Right atrium auricular region (tissue), 2 donors: Measurements from ENCODE around the gene LSM14A. TPM values are rescaled to one million over a fixed set of nuclear protein-coding genes. Genes with fewer than 3 reads are reported as not detected.

ENCODE experiments used
- DNase-seq: peaks from one replicate; pipeline ENCODE4 v3.0.0-alpha.2; 2019; ENCODE audit warnings: low spot score
- H3K27ac ChIP-seq, 2 donors: fragments of 200-600 bp; sonication (generic); 1 replicate in 1 of 2; 2 replicates in 1 of 2; pipeline ENCODE4 v1.5.1; 2016 to 2019
- H3K27me3 ChIP-seq, 2 donors: fragments of 200-600 bp; sonication (generic); one replicate each; pipeline versions ENCODE4 v1.5.1 to v1.6.0; 2017 to 2019
- H3K36me3 ChIP-seq: fragments of 200-600 bp; sonication (generic); one replicate; pipeline ENCODE4 v1.5.1; 2016
- H3K4me1 ChIP-seq, 2 donors: fragments of 200-600 bp; sonication (generic); one replicate each; pipeline versions ENCODE4 v1.5.1 to v1.6.0; 2017 to 2019
- H3K4me3 ChIP-seq, 2 donors: fragments of 200-600 bp; sonication (generic); 1 replicate in 1 of 2; 2 replicates in 1 of 2; pipeline ENCODE4 v1.5.1; 2017 to 2019; ENCODE audit warnings: mild to moderate bottlenecking in 1 of 2, moderate library complexity in 1 of 2
- H3K9me3 ChIP-seq, 2 donors: fragments of 200-600 bp; sonication (generic); one replicate each; pipeline ENCODE4 v1.5.1; 2019
- CTCF ChIP-seq, 2 donors: fragments of 200-600 bp; sonication (generic); IDR thresholded peaks; one replicate each; pipeline ENCODE4 v1.5.1; 2019; ENCODE audit warnings: antibody characterized with exemption in 2 of 2
- total RNA-seq, 2 donors: library from RNA; depleted of rRNA; stranded (reverse); fragments of >200 nt; gene quantifications; one replicate each; pipeline ENCODE4 v1.1.0, GENCODE V29; 2016

LSM14A gene
- total RNA-seq, 2 donors from 2014 or later: 60.3 to 80.2 TPM

- peak overlapping the region in 1 of 2 donors; percentile 23 for H3K27ac ChIP-seq
- H3K4me3 ChIP-seq: no peak overlapping the region
- H3K4me1 ChIP-seq: peaks cover 0 to 84% of the 10 kb centered on the region in 2 donors
Measured at GRCh38 chr19:34184880-34185491, 12.7 kb downstream of the LSM14A start.

GRCh38 chr19:34186205-34186604 is 13.9 kb downstream of the LSM14A start:
- no peaks in the 10 kb centered on the region for H3K36me3 ChIP-seq
- H3K27me3 ChIP-seq: no peaks in the 10 kb centered on the region
- DNase-seq: no peak
- TF ChIP-seq CTCF (IDR thresholded peaks at IDR 0.05): no peak
- H3K9me3 ChIP-seq: no peaks in the 10 kb centered on the region
- H3K27ac ChIP-seq: no peak overlapping the region
- H3K4me3 ChIP-seq: no peak overlapping the region
- H3K4me1 ChIP-seq: peaks cover 0 to 84% of the 10 kb centered on the region in 2 donors

More at GRCh38 chr19:34184880-34185491, 12.7 kb downstream of the LSM14A start:
- H3K27me3 ChIP-seq: no peaks in the 10 kb centered on the region
- TF ChIP-seq CTCF (IDR thresholded peaks at IDR 0.05): no peak
- H3K9me3 ChIP-seq: no peaks in the 10 kb centered on the region
- DNase-seq: no peak
- H3K36me3 ChIP-seq: no peaks in the 10 kb centered on the region

GRCh38 chr19:34187011-34187410 is 14.7 kb downstream of the LSM14A start:
- Histone ChIP-seq H3K4me1 (peaks cover 0 to 84% of the 10 kb centered on the region in 2 donors), H3K4me3 (no peak overlapping the region), H3K27me3 (no peaks in the 10 kb centered on the region), H3K27ac (no peak overlapping the region), H3K9me3 (no peaks in the 10 kb centered on the region), H3K36me3 (no peaks in the 10 kb centered on the region)
- DNase-seq: no peak
- TF ChIP-seq CTCF (IDR thresholded peaks at IDR 0.05): no peak

- no peak for TF ChIP-seq CTCF (IDR thresholded peaks at IDR 0.05)
- Histone ChIP-seq H3K36me3 (no peaks in the 10 kb centered on the region), H3K4me3 (no peak overlapping the region), H3K27me3 (no peaks in the 10 kb centered on the region), H3K9me3 (no peaks in the 10 kb centered on the region), H3K27ac (no peak overlapping the region), H3K4me1 (peaks cover 0 to 79% of the 10 kb centered on the region in 2 donors)
- no peak for DNase-seq
Measured at GRCh38 chr19:34188408-34188807, 16.1 kb downstream of the LSM14A start.

- Histone ChIP-seq H3K4me1 (peaks cover 0 to 69% of the 10 kb centered on the region in 2 donors), H3K27ac (no peak overlapping the region), H3K27me3 (no peaks in the 10 kb centered on the region), H3K36me3 (peaks cover 2% of the 10 kb centered on the region), H3K9me3 (no peaks in the 10 kb centered on the region), H3K4me3 (no peak overlapping the region)
- TF ChIP-seq CTCF (IDR thresholded peaks at IDR 0.05): no peak
- DNase-seq: no peak
Measured at GRCh38 chr19:34189199-34189916, 17.1 kb downstream of the LSM14A start.
